ENCODE results near the gene ZNF281. TPM values are rescaled to one million over a fixed set of nuclear protein-coding genes. Genes with fewer than 3 reads are reported as not detected.

ZNF281 gene
- total RNA-seq, 1 experiment from 2014 or later, result 23.3 TPM

DNA sequence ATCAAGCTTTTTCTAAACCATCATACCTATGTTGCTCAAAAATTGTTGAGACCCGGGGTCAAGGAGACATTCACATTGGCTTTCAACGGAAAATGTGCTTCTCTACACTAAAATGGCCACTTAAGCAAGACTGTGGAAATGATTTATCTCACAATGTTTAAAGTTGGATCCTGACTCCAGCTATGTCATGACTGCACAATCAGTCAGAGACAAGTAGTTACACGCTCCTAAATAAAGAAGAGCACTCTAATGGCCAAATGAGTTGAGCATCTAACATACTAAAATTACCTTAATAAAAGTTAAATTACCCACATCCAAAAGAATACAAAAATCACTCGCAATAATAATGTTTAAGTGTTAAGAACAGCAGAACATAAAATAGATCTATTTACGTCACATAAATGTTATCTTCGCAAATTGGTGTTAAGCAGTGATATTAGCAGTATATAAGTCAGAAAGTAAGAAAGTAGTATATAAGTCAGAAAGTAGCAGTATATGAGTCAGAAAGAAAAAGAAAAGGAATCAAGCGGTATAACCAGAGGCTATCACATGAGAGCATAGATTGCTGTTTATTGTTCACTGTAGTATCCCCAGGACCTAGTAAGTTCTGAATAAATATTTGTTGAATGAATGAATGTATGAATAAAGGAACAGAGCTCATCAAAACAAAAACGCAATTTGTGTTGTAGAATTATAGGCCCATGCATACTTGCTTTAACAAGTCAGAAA is 28.4 kb downstream of the ZNF281 start:
- Histone ChIP-seq H3K4me1 (ENCODE audit: control insufficient read depth in 1 of 2, insufficient read depth in 2 of 2, low read length in 2 of 2) (0 out of 4 replicates have a peak, but pooled peaks cover 0 to 7% of the 10 kb centered on the region in 2 experiments), H3K79me2 (ENCODE audit: insufficient read depth, low read length) (no peaks in the 10 kb centered on the region), H4K20me1 (ENCODE audit: insufficient read depth) (no peaks in the 10 kb centered on the region), H3K4me3 (replicated peaks in 1 of 2; ENCODE audit: low read depth in 1 of 2, low read length in 2 of 2) (no peak overlapping the region), H3K9ac (ENCODE audit: low read length) (no peak overlapping the region), H3K9me2 (ENCODE audit: insufficient read depth) (no peaks in the 10 kb centered on the region), H3K36me3 (ENCODE audit: control insufficient read depth in 1 of 2, insufficient read depth in 2 of 2, low read length in 2 of 2) (no peaks in the 10 kb centered on the region), H3K4me2 (ENCODE audit: low read length) (no peak overlapping the region), H3K9me3 (ENCODE audit: control insufficient read depth in 1 of 2, insufficient read depth in 1 of 2, low read depth in 1 of 2, low read length in 2 of 2) (no peaks in the 10 kb centered on the region), H3K27me3 (ENCODE audit: insufficient read depth, low read length) (no peaks in the 10 kb centered on the region), H2AFZ (ENCODE audit: low read depth, low read length, poor library complexity, severe bottlenecking) (no peak overlapping the region), H3K27ac (ENCODE audit: low read depth, low read length) (no peak overlapping the region)
- POLR2A ChIA-PET, result interaction anchor here (0.9 to 1.0 kb wide), 2 partner anchors 10 to 15 kb away, joined by 3 to 4 read pairs; no protein-coding TSS in a partner anchor
- ATAC-seq, result no peak
- RAD21 ChIA-PET (ENCODE audit: low non-redundant PET in 1 of 2, low total read pairs in 2 of 2, uncharacterized antibody in 2 of 2, unreplicated experiment in 2 of 2), result no interaction called here
- CTCF ChIA-PET, result no interaction called here
- no peak for DNase-seq (ENCODE audit: low read depth, low spot score)
- no TSS peak for BruUV-seq (replicated peaks)
- intact Hi-C loops (cut with micrococcal nuclease), result no loop called here
- TF ChIP-seq FOSL1 (IDR thresholded peaks at IDR 0.05; ENCODE audit: low read depth) (no peak), POLR2A (IDR thresholded peaks at IDR 0.05; ENCODE audit: borderline replicate concordance, extremely low read depth, insufficient read depth, insufficient read length) (no peak), EGR1 (IDR thresholded peaks at IDR 0.05; ENCODE audit: low read depth) (no peak), EZH2 (IDR thresholded peaks at IDR 0.05) (no peak), YY1 (IDR thresholded peaks at IDR 0.05; ENCODE audit: extremely low read depth, insufficient replicate concordance, low read depth, low read length) (no peak), CBX3 (IDR thresholded peaks at IDR 0.05; ENCODE audit: low read depth) (no peak), SIN3A (IDR thresholded peaks at IDR 0.05; ENCODE audit: low read depth) (no peak), JUND (IDR thresholded peaks at IDR 0.05) (no peak), SP1 (IDR thresholded peaks at IDR 0.05; ENCODE audit: low read depth) (no peak), CTCF (IDR thresholded peaks at IDR 0.05 in 2 of 3, conservative IDR thresholded peaks at IDR 0.05 in 1 of 3; ENCODE audit: borderline replicate concordance in 1 of 3, insufficient read depth in 1 of 3, low read depth in 2 of 3, low read length in 2 of 3) (no peak), ATF3 (IDR thresholded peaks at IDR 0.05) (no peak), POLR2AphosphoS5 (IDR thresholded peaks at IDR 0.05; ENCODE audit: low read depth, low read length) (no peak), EZH2phosphoT487 (IDR thresholded peaks at IDR 0.05; ENCODE audit: borderline replicate concordance) (no peak), RAD21 (IDR thresholded peaks at IDR 0.05; ENCODE audit: low read depth) (no peak), CEBPB (IDR thresholded peaks at IDR 0.05; ENCODE audit: low read depth) (no peak), ZFX (IDR thresholded peaks at IDR 0.05) (no peak), REST (IDR thresholded peaks at IDR 0.05; ENCODE audit: low read depth) (no peak), SRF (IDR thresholded peaks at IDR 0.05; ENCODE audit: low read depth) (no peak)
- TF ChIP-seq, protein P1, sequence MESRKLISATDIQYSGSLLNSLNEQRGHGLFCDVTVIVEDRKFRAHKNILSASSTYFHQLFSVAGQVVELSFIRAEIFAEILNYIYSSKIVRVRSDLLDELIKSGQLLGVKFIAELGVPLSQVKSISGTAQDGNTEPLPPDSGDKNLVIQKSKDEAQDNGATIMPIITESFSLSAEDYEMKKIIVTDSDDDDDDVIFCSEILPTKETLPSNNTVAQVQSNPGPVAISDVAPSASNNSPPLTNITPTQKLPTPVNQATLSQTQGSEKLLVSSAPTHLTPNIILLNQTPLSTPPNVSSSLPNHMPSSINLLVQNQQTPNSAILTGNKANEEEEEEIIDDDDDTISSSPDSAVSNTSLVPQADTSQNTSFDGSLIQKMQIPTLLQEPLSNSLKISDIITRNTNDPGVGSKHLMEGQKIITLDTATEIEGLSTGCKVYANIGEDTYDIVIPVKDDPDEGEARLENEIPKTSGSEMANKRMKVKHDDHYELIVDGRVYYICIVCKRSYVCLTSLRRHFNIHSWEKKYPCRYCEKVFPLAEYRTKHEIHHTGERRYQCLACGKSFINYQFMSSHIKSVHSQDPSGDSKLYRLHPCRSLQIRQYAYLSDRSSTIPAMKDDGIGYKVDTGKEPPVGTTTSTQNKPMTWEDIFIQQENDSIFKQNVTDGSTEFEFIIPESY (IDR thresholded peaks at IDR 0.05; ENCODE audit: extremely low read depth, insufficient replicate concordance, low read length), result no peak
- TF ChIP-seq, protein P2, sequence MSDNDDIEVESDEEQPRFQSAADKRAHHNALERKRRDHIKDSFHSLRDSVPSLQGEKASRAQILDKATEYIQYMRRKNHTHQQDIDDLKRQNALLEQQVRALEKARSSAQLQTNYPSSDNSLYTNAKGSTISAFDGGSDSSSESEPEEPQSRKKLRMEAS (IDR thresholded peaks at IDR 0.05), result no peak

All from HCT116 (cell line).